ACC112 (cell line): ENCODE measurements around the gene ABTB2.

Source experiments
- H2AFZ ChIP-seq: fragments of 200-600 bp; sonication (generic); one replicate; pipeline ENCODE4 v1.6.0; 2017; ENCODE audit warnings: antibody characterized with exemption, low read length; ENCODE audit not compliant: unreplicated experiment
- H3K27ac ChIP-seq: fragments of 200-600 bp; sonication (generic); 2 replicates; pipeline ENCODE4 v1.5.1; 2014; ENCODE audit warnings: low read depth, mild to moderate bottlenecking, antibody characterized with exemption, low read length, moderate library complexity
- H3K27me3 ChIP-seq: fragments of 200-600 bp; sonication (generic); 2 replicates; pipeline ENCODE4 v1.6.1; 2014; ENCODE audit warnings: mild to moderate bottlenecking, antibody characterized with exemption, low read length, moderate library complexity, mixed read lengths; ENCODE audit not compliant: insufficient read depth
- H3K36me3 ChIP-seq: fragments of 200-600 bp; sonication (generic); 2 replicates; pipeline ENCODE4 v1.6.1; 2016; ENCODE audit warnings: mild to moderate bottlenecking, antibody characterized with exemption, low read length, moderate library complexity, mixed read lengths; ENCODE audit not compliant: insufficient read depth
- H3K4me1 ChIP-seq: fragments of 200-600 bp; sonication (generic); one replicate; pipeline ENCODE4 v1.6.1; 2016; ENCODE audit warnings: low read length, mixed read lengths; ENCODE audit not compliant: insufficient read depth, unreplicated experiment, control insufficient read depth
- H3K4me3 ChIP-seq: fragments of 200-600 bp; sonication (generic); 2 replicates; pipeline ENCODE4 v1.5.1; 2014; ENCODE audit warnings: mild to moderate bottlenecking, low read depth, low read length
- H3K79me2 ChIP-seq: fragments of 200-600 bp; sonication (generic); one replicate; pipeline ENCODE4 v1.6.0; 2016; ENCODE audit warnings: low read length; ENCODE audit not compliant: control insufficient read depth, unreplicated experiment, insufficient read depth

Gene ABTB2

DNA sequence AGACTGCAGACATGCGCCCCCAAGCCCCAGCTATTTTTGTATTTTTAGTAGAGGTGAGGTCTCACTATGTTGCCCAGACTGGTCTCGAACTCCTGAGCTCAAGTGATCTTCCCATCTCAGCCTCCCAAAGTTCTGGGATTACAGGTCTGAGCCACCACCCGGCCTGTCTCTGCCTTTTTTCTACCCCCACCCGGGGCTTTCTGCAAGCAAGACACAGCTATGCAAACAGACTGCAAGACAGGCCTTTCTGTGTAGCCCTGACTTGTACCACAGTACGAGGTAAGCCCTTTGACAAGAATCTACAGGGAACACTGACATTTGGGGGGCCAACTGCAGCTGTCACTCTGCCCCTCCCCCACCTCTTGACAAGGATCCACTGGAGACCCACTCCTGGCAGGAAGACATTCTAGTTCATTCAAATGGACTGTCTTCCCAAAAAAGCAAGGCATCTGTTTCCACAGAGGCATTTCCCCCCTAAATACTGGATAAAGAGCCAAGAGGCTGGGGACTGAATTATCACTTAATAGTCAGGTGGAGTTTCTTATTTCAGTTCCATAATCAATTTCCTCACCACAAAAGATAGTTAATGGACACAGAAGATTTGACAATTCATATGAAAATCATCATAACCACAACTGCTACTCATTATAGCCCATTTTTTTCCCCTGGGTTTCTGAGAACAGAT is 118.2 kb downstream of the ABTB2 start:
- Histone ChIP-seq H3K4me1 (peaks cover 31% of the 10 kb centered on the region), H3K79me2 (no peaks in the 10 kb centered on the region), H3K27ac (no peak overlapping the region), H3K4me3 (no peak overlapping the region), H3K27me3 (no peaks in the 10 kb centered on the region), H2AFZ (no peak overlapping the region), H3K36me3 (no peaks in the 10 kb centered on the region)

DNA sequence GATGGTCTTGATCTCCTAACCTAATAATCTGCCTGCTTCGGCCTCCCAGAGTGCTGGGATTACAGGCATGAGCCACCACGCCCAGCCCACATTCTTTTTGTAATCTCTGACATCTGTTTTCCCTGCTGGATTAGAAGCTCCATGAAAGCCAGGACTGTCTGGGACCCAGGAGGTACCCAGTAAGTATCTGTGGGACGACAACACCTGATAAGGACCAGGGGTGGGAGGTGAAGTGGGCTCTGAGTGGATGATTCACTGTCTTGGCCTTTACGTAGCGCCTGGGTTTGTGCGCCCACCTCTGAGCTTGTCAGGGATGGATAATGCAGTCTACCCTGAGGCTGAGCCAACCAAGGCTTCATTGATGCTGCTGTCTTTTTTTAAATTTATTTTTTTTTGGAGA is 118.8 kb downstream of the ABTB2 start:
- Histone ChIP-seq H2AFZ (no peak overlapping the region), H3K79me2 (no peaks in the 10 kb centered on the region), H3K36me3 (no peaks in the 10 kb centered on the region), H3K27ac (no peak overlapping the region), H3K27me3 (no peaks in the 10 kb centered on the region), H3K4me1 (peaks cover 31% of the 10 kb centered on the region), H3K4me3 (no peak overlapping the region)

DNA sequence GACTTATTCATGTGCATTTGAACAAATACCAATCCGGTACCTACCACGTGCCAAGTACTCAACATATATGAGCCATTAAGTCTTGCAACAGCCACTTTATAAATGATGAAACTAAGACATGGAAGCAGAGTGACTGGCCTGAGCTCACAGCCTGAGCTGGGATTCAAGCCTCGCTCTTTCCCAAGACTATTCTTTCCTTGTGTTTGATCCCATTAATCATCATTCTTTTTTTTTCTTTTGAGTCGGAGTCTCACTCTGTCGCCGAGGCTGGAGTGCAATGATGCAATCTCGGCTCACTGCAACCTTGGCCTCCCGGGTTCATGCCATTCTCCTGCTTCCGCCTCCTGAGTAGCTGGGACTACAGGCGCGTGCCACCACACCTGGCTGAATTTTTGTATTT is 119.3 kb downstream of the ABTB2 start:
- Histone ChIP-seq H3K27ac (no peak overlapping the region), H3K36me3 (no peaks in the 10 kb centered on the region), H3K4me1 (peaks cover 30% of the 10 kb centered on the region), H3K79me2 (no peaks in the 10 kb centered on the region), H3K27me3 (no peaks in the 10 kb centered on the region), H2AFZ (no peak overlapping the region), H3K4me3 (no peak overlapping the region)

DNA sequence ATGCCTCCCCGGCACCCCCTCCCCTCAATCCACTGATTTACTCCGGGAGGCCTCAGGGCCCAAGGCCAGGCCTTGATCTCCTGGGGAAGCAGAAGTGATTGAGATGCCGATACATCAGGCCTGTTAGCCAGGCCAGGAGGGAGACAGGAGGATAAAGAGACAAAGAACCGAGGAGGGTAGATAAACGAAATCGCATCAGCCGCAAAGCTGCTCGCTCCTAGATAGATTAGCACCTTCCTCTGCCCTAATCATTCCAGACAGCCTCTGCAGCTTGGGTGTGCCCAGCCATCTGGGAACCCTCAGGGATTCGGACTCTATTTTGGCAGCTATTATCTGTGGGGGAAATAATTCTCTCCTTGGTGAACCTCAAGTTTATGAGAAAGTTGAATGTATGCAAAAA is 121.2 kb downstream of the ABTB2 start:
- H3K79me2 ChIP-seq = no peaks in the 10 kb centered on the region
- no peaks in the 10 kb centered on the region for H3K27me3 ChIP-seq
- no peak overlapping the region for H2AFZ ChIP-seq
- H3K4me1 ChIP-seq = peaks cover 10% of the 10 kb centered on the region
- H3K27ac ChIP-seq = no peak overlapping the region
- no peak overlapping the region for H3K4me3 ChIP-seq
- no peaks in the 10 kb centered on the region for H3K36me3 ChIP-seq

DNA sequence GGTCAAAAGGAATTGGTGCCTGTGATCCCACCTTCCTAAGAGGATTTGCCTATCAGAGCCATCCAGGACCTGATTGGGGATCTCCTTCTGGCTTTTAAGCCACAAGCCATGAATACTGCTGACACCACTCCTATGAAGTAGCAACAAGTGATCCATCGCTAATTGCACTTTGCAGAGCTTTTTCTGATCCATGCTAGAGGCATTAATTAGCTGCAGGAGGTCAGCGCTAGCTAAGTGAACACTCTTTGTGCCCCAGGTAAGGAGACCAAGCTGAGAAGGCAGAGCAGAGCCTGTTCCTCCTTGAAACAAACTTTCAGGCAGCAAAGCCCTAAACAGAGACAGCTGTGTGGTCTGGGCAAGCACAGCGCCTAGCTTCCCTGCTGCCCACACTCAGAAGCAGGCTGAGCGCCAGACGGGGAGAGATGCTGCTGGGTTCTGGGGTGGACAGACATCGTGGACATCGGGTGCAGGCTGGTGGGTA is 122.2 kb downstream of the ABTB2 start:
- Histone ChIP-seq H3K79me2 (no peaks in the 10 kb centered on the region), H3K27ac (no peak overlapping the region), H3K4me3 (no peak overlapping the region), H3K36me3 (no peaks in the 10 kb centered on the region), H2AFZ (no peak overlapping the region), H3K27me3 (no peaks in the 10 kb centered on the region), H3K4me1 (peaks cover 10% of the 10 kb centered on the region)

DNA sequence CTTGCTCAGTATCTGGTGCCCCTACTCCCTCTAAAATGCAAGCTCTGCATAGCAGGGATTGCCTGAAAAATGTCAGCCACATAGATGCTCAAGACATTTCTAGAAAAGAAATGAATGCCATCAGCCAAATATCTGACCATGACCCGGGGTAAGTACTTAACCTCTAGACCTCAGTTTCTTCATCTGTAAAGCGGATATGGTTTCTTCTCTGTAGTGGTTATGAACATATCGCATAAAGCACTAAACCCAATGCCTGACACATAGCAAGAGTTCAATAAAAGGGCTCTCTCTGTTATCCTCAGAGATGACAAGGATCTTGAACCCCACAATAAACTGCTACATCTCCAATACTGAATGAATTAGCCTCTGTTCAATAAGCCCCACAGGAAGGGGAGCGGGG is 122.6 kb downstream of the ABTB2 start:
- no peaks in the 10 kb centered on the region for H3K36me3 ChIP-seq
- no peak overlapping the region for H2AFZ ChIP-seq
- no peaks in the 10 kb centered on the region for H3K27me3 ChIP-seq
- no peak overlapping the region for H3K4me3 ChIP-seq
- no peak overlapping the region for H3K27ac ChIP-seq
- peaks cover 10% of the 10 kb centered on the region for H3K4me1 ChIP-seq
- H3K79me2 ChIP-seq = no peaks in the 10 kb centered on the region

DNA sequence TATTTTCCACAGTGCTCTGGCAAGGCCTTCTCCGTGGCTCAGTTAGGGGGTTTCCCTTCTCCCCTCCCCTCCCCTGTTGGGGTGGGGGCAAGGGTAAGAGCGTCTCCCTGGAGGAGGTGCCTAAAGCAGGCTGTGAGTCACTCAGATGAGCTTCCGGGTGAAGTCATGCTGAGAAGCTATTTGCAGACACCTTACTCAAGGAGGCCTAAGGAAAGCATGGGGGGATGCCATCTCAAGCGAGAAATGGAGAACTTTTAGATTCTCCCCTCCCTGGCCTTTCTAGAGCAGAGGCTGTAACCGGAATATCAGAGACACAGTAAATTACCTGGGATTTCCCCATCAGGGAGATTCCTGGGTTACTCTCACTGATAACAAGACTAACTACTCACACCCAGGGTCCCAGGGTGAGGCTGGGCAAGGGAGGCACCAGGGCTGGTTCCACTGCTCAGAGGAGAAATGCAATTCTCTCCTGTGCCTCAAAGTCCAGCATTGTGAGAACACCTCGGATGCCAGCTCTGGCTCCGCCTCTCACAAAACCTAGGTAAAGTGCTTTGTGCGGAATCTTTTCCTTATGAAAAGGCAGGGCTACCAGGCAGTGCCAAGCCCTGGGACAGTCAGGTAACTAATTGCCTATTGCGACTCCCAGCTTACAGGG is 123.6 kb downstream of the ABTB2 start:
- Histone ChIP-seq H3K36me3 (no peaks in the 10 kb centered on the region), H3K27ac (no peak overlapping the region), H2AFZ (no peak overlapping the region), H3K79me2 (no peaks in the 10 kb centered on the region), H3K4me3 (no peak overlapping the region), H3K4me1 (peaks cover 10% of the 10 kb centered on the region), H3K27me3 (no peaks in the 10 kb centered on the region)

DNA sequence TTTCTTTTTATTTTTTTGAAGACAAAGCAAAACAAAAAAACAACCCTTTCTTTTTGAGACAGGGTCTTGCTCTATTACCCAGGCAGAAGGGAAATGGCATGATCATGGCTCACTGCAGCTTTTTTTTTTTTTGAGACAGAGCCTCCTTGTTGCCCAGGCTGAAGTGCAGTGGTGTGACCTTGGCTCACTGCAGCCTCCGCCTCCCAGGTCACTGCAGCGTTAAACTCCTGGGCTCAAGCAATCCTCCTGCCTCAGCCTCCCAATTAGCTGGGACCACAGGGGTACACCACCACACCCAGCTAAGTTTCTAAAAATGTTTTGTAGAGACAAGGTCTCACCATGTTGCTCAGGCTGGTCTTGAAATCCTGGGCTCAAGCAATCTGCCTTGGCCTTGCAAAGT is 124.6 kb downstream of the ABTB2 start:
- H3K4me3 ChIP-seq = no peak overlapping the region
- no peaks in the 10 kb centered on the region for H3K36me3 ChIP-seq
- H3K4me1 ChIP-seq = peaks cover 10% of the 10 kb centered on the region
- H3K27me3 ChIP-seq = no peaks in the 10 kb centered on the region
- no peak overlapping the region for H3K27ac ChIP-seq
- no peaks in the 10 kb centered on the region for H3K79me2 ChIP-seq
- H2AFZ ChIP-seq = no peak overlapping the region

DNA sequence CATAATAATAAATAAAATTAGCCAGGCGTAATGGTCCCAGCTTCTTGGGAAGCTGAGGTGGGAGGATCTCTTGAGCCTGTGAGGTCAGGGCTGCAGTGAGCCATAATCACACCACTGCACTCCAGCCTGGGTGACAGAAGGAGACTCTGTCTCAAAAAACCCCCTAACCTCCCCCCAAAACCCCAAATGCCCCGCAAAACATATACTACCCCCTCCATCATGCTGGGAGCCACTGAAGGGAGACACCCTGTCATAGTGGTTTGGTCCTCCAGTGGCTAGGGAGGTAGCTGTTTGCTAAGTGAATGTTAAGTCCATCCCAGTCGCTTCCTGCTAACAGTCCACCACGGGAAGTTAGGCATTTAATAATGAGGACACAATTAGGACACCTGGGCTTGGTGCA is 125.0 kb downstream of the ABTB2 start:
- no peaks in the 10 kb centered on the region for H3K27me3 ChIP-seq
- no peak overlapping the region for H2AFZ ChIP-seq
- no peaks in the 10 kb centered on the region for H3K36me3 ChIP-seq
- H3K4me1 ChIP-seq = peaks cover 10% of the 10 kb centered on the region
- H3K79me2 ChIP-seq = no peaks in the 10 kb centered on the region
- H3K4me3 ChIP-seq = no peak overlapping the region
- no peak overlapping the region for H3K27ac ChIP-seq

DNA sequence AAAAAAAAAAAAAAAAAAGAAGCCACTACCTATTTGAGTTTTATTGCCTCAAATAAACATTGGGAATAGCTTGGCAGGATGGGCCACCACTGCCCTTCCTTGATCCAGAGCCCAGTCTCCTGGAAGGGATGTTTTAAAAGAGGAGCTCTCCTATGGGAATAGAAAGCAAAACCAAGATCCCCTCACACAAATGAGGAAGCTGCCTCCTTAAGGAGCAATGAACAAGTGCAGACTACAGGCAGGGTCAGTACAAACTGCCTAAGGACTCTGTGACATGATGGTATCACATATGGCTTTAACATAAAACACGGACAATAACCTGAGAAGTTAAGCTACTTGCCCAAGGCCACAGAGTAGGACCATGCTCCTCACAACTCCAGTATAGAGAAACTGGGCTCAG is 131.6 kb downstream of the ABTB2 start:
- H2AFZ ChIP-seq = no peak overlapping the region
- H3K36me3 ChIP-seq = no peaks in the 10 kb centered on the region
- no peaks in the 10 kb centered on the region for H3K79me2 ChIP-seq
- no peaks in the 10 kb centered on the region for H3K4me1 ChIP-seq
- no peak overlapping the region for H3K4me3 ChIP-seq
- no peak overlapping the region for H3K27ac ChIP-seq
- H3K27me3 ChIP-seq = no peaks in the 10 kb centered on the region

DNA sequence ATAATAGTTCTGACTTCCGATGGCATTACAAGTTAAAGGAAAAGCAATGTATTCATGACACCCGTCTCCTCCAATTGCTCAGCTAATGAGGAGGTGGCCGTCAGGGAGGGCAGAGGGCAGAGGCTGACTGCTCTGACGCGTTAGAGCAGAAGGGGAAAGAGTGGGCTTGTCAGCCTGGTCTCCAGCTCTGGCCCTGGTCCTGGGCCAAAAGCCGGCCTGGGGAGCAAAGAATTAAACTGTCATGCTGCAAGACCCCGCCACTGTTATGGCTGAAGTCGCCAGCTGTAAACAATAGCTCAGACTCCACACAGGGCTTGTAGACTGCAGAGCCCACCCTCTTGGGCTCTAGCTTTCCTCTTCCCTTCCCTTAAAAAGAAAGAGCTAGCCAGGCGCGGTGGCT is 132.7 kb downstream of the ABTB2 start:
- Histone ChIP-seq H2AFZ (no peak overlapping the region), H3K4me1 (no peaks in the 10 kb centered on the region)

More for the DNA sequence above, 132.7 kb downstream of the ABTB2 start:
- H3K79me2 ChIP-seq = no peaks in the 10 kb centered on the region
- no peak overlapping the region for H3K4me3 ChIP-seq
- H3K27me3 ChIP-seq = no peaks in the 10 kb centered on the region
- no peaks in the 10 kb centered on the region for H3K36me3 ChIP-seq
- H3K27ac ChIP-seq = no peak overlapping the region
